ENCODE data around the gene BCAT1. TPM values are rescaled to one million over a fixed set of nuclear protein-coding genes. Genes with fewer than 3 reads are reported as not detected.

The BCAT1 gene
- total and polyA plus RNA-seq, 11 donors, result 0.57 to 28.9 (median 3.5) TPM

- Histone ChIP-seq H3K4me1 (peaks cover 0 to 40% (median 0%) of the 10 kb centered on the region in 12 donors), H3K27me3 (peaks cover 0 to 35% (median 17%) of the 10 kb centered on the region in 9 donors), H3K27ac (no peak overlapping the region), H3K4me3 (no peak overlapping the region), H3K36me3 (no peaks in the 10 kb centered on the region), H3K9me3 (no peaks in the 10 kb centered on the region)
- WGBS, 4 donors, result 95 to 100% (median 98%) methylated on average over 1 of the region's 1 CpG
- ATAC-seq (no peak), DNase-seq (no peak)
- TF ChIP-seq, protein P1, sequence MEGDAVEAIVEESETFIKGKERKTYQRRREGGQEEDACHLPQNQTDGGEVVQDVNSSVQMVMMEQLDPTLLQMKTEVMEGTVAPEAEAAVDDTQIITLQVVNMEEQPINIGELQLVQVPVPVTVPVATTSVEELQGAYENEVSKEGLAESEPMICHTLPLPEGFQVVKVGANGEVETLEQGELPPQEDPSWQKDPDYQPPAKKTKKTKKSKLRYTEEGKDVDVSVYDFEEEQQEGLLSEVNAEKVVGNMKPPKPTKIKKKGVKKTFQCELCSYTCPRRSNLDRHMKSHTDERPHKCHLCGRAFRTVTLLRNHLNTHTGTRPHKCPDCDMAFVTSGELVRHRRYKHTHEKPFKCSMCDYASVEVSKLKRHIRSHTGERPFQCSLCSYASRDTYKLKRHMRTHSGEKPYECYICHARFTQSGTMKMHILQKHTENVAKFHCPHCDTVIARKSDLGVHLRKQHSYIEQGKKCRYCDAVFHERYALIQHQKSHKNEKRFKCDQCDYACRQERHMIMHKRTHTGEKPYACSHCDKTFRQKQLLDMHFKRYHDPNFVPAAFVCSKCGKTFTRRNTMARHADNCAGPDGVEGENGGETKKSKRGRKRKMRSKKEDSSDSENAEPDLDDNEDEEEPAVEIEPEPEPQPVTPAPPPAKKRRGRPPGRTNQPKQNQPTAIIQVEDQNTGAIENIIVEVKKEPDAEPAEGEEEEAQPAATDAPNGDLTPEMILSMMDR (IDR thresholded peaks at IDR 0.05), result no peak
- TF ChIP-seq POLR2A (IDR thresholded peaks at IDR 0.05), result no peak
- intact Hi-C loops (cut with DNase I), result no loop called here
These were observed 44.0 kb downstream of the BCAT1 start for GRCh38 chr12:24904871-24905270.

- Histone ChIP-seq H3K4me3 (peak overlapping the region; percentile 36 to 76 (median 56)), H3K27me3 (peaks cover 0 to 35% (median 17%) of the 10 kb centered on the region in 9 donors), H3K27ac (peak overlapping the region in 6 of 12 donors; percentile 3 to 88 (median 12)), H3K36me3 (no peaks in the 10 kb centered on the region), H3K4me1 (peaks cover 0 to 36% (median 0%) of the 10 kb centered on the region in 12 donors), H3K9me3 (no peaks in the 10 kb centered on the region)
- intact Hi-C loops (cut with DNase I), result no loop called here
- WGBS, 4 donors, result 15 to 19% (median 16%) methylated on average over 24 to 25 of the region's 25 CpGs
- peak in 1 of 5 donors; percentile 28 for DNase-seq
- ATAC-seq, result peak in 2 of 4 donors; percentile 40 to 53
- TF ChIP-seq, protein P1 (IDR thresholded peaks at IDR 0.05), result no peak
- TF ChIP-seq POLR2A (IDR thresholded peaks at IDR 0.05), result no peak
These were observed 45.4 kb downstream of the BCAT1 start for GRCh38 chr12:24903329-24904088.

- H3K27ac ChIP-seq, result peak overlapping the region in 8 of 12 donors; percentile 3 to 88 (median 26)
- ATAC-seq (peak in 3 of 4 donors; percentile 50 to 78 (median 64)), DNase-seq (peak in 4 of 5 donors; percentile 10 to 69 (median 32))
- 0 to 1% (median 1%) methylated on average over 42 to 74 of the region's 74 CpGs for WGBS, 4 donors
- peaks cover 0 to 36% (median 0%) of the 10 kb centered on the region in 12 donors for H3K4me1 ChIP-seq
- TF ChIP-seq, protein P1 (IDR thresholded peaks at IDR 0.05), result no peak
- no peak for TF ChIP-seq POLR2A (IDR thresholded peaks at IDR 0.05)
- no peaks in the 10 kb centered on the region for H3K36me3 ChIP-seq
- H3K27me3 ChIP-seq, result peaks cover 0 to 35% (median 17%) of the 10 kb centered on the region in 9 donors
- no peaks in the 10 kb centered on the region for H3K9me3 ChIP-seq
- intact Hi-C loops (cut with DNase I), result no loop called here
- peak overlapping the region; percentile 36 to 76 (median 56) for H3K4me3 ChIP-seq
These were observed 46.2 kb downstream of the BCAT1 start for GRCh38 chr12:24902511-24903328.
